Measurements from ENCODE around the gene OTX1.

OTX1 gene

GRCh38 chr2:63035660-63036059, 15.0 kb upstream of the OTX1 start:
- Mint-ChIP-seq H3K36me3 (peaks cover 11% of the 10 kb centered on the region), H3K9me3 (ENCODE audit: low read depth) (no peaks in the 10 kb centered on the region), H3K27me3 (peaks cover 5% of the 10 kb centered on the region), H3K27ac (no peak overlapping the region), H3K4me3 (no peak overlapping the region), H3K4me1 (ENCODE audit: low read depth) (no peaks in the 10 kb centered on the region)

- no peaks in the 10 kb centered on the region for H3K4me1 Mint-ChIP-seq (ENCODE audit: low read depth)
- H3K27me3 Mint-ChIP-seq = peaks cover 5% of the 10 kb centered on the region
- H3K9me3 Mint-ChIP-seq (ENCODE audit: low read depth) = no peaks in the 10 kb centered on the region
- H3K4me3 Mint-ChIP-seq = no peak overlapping the region
- peaks cover 18% of the 10 kb centered on the region for H3K36me3 Mint-ChIP-seq
- H3K27ac Mint-ChIP-seq = no peak overlapping the region
These were observed 12.6 kb upstream of the OTX1 start for GRCh38 chr2:63038034-63038433.

- H3K9me3 Mint-ChIP-seq (ENCODE audit: low read depth) = no peaks in the 10 kb centered on the region
- peaks cover 35% of the 10 kb centered on the region for H3K36me3 Mint-ChIP-seq
- H3K27ac Mint-ChIP-seq = no peak overlapping the region
- no peak overlapping the region for H3K4me3 Mint-ChIP-seq
- H3K4me1 Mint-ChIP-seq (ENCODE audit: low read depth) = no peaks in the 10 kb centered on the region
- H3K27me3 Mint-ChIP-seq = peaks cover 14% of the 10 kb centered on the region
These were observed 10.0 kb upstream of the OTX1 start for GRCh38 chr2:63040586-63040985.

GRCh38 chr2:63041592-63041991, 9.0 kb upstream of the OTX1 start:
- peaks cover 36% of the 10 kb centered on the region for H3K36me3 Mint-ChIP-seq
- H3K4me1 Mint-ChIP-seq (ENCODE audit: low read depth) = peaks cover 1% of the 10 kb centered on the region
- no peaks in the 10 kb centered on the region for H3K9me3 Mint-ChIP-seq (ENCODE audit: low read depth)
- peaks cover 23% of the 10 kb centered on the region for H3K27me3 Mint-ChIP-seq
- H3K27ac Mint-ChIP-seq = no peak overlapping the region
- no peak overlapping the region for H3K4me3 Mint-ChIP-seq

GRCh38 chr2:63044362-63045327, 6.0 kb upstream of the OTX1 start:
- Mint-ChIP-seq H3K4me3 (no peak overlapping the region), H3K4me1 (ENCODE audit: low read depth) (peaks cover 22% of the 10 kb centered on the region), H3K27ac (no peak overlapping the region), H3K36me3 (peaks cover 27% of the 10 kb centered on the region), H3K9me3 (ENCODE audit: low read depth) (no peaks in the 10 kb centered on the region), H3K27me3 (peaks cover 34% of the 10 kb centered on the region)

- H3K4me3 Mint-ChIP-seq = peak overlapping the region; percentile 68
- H3K4me1 Mint-ChIP-seq (ENCODE audit: low read depth) = peaks cover 30% of the 10 kb centered on the region
- no peak overlapping the region for H3K27ac Mint-ChIP-seq
These were observed 4.1 kb upstream of the OTX1 start for GRCh38 chr2:63046552-63046951.

GRCh38 chr2:63046961-63047320, 3.7 kb upstream of the OTX1 start:
- Mint-ChIP-seq H3K27ac (no peak overlapping the region), H3K27me3 (peaks cover 35% of the 10 kb centered on the region), H3K36me3 (peaks cover 20% of the 10 kb centered on the region), H3K4me3 (peak overlapping the region; percentile 68), H3K4me1 (ENCODE audit: low read depth) (peaks cover 31% of the 10 kb centered on the region), H3K9me3 (ENCODE audit: low read depth) (no peaks in the 10 kb centered on the region)

More at GRCh38 chr2:63046552-63046951, 4.1 kb upstream of the OTX1 start:
- Mint-ChIP-seq H3K36me3 (peaks cover 23% of the 10 kb centered on the region), H3K27me3 (peaks cover 35% of the 10 kb centered on the region), H3K9me3 (ENCODE audit: low read depth) (no peaks in the 10 kb centered on the region)

GRCh38 chr2:63047321-63048279, 3.0 kb upstream of the OTX1 start:
- Mint-ChIP-seq H3K4me1 (ENCODE audit: low read depth) (peaks cover 37% of the 10 kb centered on the region), H3K27me3 (peaks cover 40% of the 10 kb centered on the region), H3K36me3 (peaks cover 20% of the 10 kb centered on the region), H3K27ac (no peak overlapping the region), H3K9me3 (ENCODE audit: low read depth) (no peaks in the 10 kb centered on the region), H3K4me3 (peak overlapping the region; percentile 68)

GRCh38 chr2:63048367-63049171, 2.1 kb upstream of the OTX1 start:
- peaks cover 38% of the 10 kb centered on the region for H3K27me3 Mint-ChIP-seq
- H3K36me3 Mint-ChIP-seq = peaks cover 18% of the 10 kb centered on the region
- H3K4me1 Mint-ChIP-seq (ENCODE audit: low read depth) = peaks cover 45% of the 10 kb centered on the region
- H3K4me3 Mint-ChIP-seq = peak overlapping the region; percentile 63
- H3K27ac Mint-ChIP-seq = no peak overlapping the region
- no peaks in the 10 kb centered on the region for H3K9me3 Mint-ChIP-seq (ENCODE audit: low read depth)

- Mint-ChIP-seq H3K9me3 (ENCODE audit: low read depth) (no peaks in the 10 kb centered on the region), H3K4me3 (peak overlapping the region; percentile 90), H3K36me3 (peaks cover 13% of the 10 kb centered on the region), H3K27me3 (peaks cover 39% of the 10 kb centered on the region), H3K27ac (peak overlapping the region; percentile 5), H3K4me1 (ENCODE audit: low read depth) (peaks cover 51% of the 10 kb centered on the region)
These were observed 1.2 kb upstream of the OTX1 start for GRCh38 chr2:63049211-63049969.

GRCh38 chr2:63049970-63050333, 678 bp upstream of the OTX1 start:
- Mint-ChIP-seq H3K27ac (peak overlapping the region; percentile 5), H3K9me3 (ENCODE audit: low read depth) (no peaks in the 10 kb centered on the region), H3K27me3 (peaks cover 44% of the 10 kb centered on the region), H3K36me3 (peaks cover 10% of the 10 kb centered on the region), H3K4me3 (peak overlapping the region; percentile 90), H3K4me1 (ENCODE audit: low read depth) (peaks cover 56% of the 10 kb centered on the region)

GRCh38 chr2:63051042-63051794, 588 bp downstream of the OTX1 start:
- H3K9me3 Mint-ChIP-seq (ENCODE audit: low read depth) = no peaks in the 10 kb centered on the region
- peaks cover 40% of the 10 kb centered on the region for H3K27me3 Mint-ChIP-seq
- peak overlapping the region; percentile 78 for H3K4me3 Mint-ChIP-seq
- no peak overlapping the region for H3K27ac Mint-ChIP-seq
- peaks cover 67% of the 10 kb centered on the region for H3K4me1 Mint-ChIP-seq (ENCODE audit: low read depth)
- no peaks in the 10 kb centered on the region for H3K36me3 Mint-ChIP-seq

GRCh38 chr2:63051795-63052333, 1.2 kb downstream of the OTX1 start:
- peak overlapping the region; percentile 64 for H3K4me3 Mint-ChIP-seq
- no peak overlapping the region for H3K27ac Mint-ChIP-seq
- peaks cover 38% of the 10 kb centered on the region for H3K27me3 Mint-ChIP-seq
- peaks cover 68% of the 10 kb centered on the region for H3K4me1 Mint-ChIP-seq (ENCODE audit: low read depth)
- H3K9me3 Mint-ChIP-seq (ENCODE audit: low read depth) = no peaks in the 10 kb centered on the region
- no peaks in the 10 kb centered on the region for H3K36me3 Mint-ChIP-seq
